ENCODE data around the gene RAB12.

RAB12 gene

DNA sequence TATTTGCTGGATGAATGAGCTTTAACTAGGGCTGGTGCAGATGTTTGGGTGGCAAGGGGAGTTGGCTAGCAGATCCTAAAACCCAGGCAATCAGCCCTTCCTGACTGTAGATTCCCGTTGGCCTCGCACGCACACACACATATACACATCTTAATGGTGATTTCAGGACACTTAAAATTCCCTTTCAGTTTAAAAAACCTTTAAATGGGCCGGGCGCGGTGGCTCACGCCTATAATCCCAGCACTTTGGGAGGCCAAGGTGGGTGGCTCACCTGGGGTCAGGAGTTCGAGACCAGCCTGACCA is 76.6 kb downstream of the RAB12 start:
- DNase-seq, result no peak

DNA sequence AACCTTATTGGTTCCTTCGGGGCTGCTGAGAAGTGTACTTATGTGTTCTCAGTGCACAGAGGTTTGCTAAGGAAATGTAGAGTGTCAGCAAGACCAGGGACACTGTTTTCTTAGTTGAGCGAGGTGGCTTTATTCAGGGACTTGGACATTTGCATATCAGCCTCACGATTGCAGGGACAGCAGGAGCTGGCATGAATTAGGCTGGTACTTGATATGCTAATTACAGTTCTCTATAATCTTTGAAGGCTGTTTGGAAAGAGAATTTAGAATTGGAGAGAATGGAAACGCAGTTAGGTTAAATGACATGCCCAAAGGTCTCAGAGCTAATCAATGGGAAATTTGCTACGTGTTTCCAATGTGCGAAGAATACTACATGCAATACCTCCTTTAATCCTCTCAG is 77.4 kb downstream of the RAB12 start:
- no peak for DNase-seq

GRCh38 chr18:8688216-8688800 is 79.1 kb downstream of the RAB12 start:
- no peak for DNase-seq

GRCh38 chr18:8688816-8689215 is 79.6 kb downstream of the RAB12 start:
- no peak for DNase-seq
